Amniotic stem cell (primary cell): ENCODE data around the gene ALK.

Source experiments
- DNase-seq: peaks from one replicate; lab custom pipeline; 2025; lab: John Stamatoyannopoulos, UW

ALK gene

GRCh38 chr2:29527947-29528346 is 393.4 kb downstream of the ALK start:
- no peak for DNase-seq

- DNase-seq: no peak
Measured at GRCh38 chr2:29526587-29527586, 394.5 kb downstream of the ALK start.

GRCh38 chr2:29525921-29526320 is 395.5 kb downstream of the ALK start:
- DNase-seq: no peak

GRCh38 chr2:29524652-29525051 is 396.7 kb downstream of the ALK start:
- DNase-seq: no peak

GRCh38 chr2:29522951-29523669 is 398.3 kb downstream of the ALK start:
- peak; percentile 72 for DNase-seq

GRCh38 chr2:29520001-29520400 is 401.4 kb downstream of the ALK start:
- no peak for DNase-seq

- DNase-seq: peak; percentile 4
Measured at GRCh38 chr2:29519338-29519925, 402.0 kb downstream of the ALK start.

GRCh38 chr2:29518646-29519337 is 402.6 kb downstream of the ALK start:
- DNase-seq: no peak

- DNase-seq: peak; percentile 61
Measured at GRCh38 chr2:29518010-29518409, 403.4 kb downstream of the ALK start.

GRCh38 chr2:29517413-29517812 is 404.0 kb downstream of the ALK start:
- DNase-seq: no peak

GRCh38 chr2:29516767-29517166 is 404.6 kb downstream of the ALK start:
- no peak for DNase-seq

- no peak for DNase-seq
Measured at GRCh38 chr2:29509878-29510277, 411.5 kb downstream of the ALK start.

GRCh38 chr2:29509397-29509796 is 412.0 kb downstream of the ALK start:
- DNase-seq: no peak

- DNase-seq: no peak
Measured at GRCh38 chr2:29504746-29505145, 416.6 kb downstream of the ALK start.

GRCh38 chr2:29502460-29502911 is 418.9 kb downstream of the ALK start:
- DNase-seq: no peak

- no peak for DNase-seq
Measured at GRCh38 chr2:29497375-29497774, 424.0 kb downstream of the ALK start.

GRCh38 chr2:29496198-29496597 is 425.2 kb downstream of the ALK start:
- DNase-seq: no peak

GRCh38 chr2:29495536-29496060 is 425.8 kb downstream of the ALK start:
- DNase-seq: no peak

- no peak for DNase-seq
Measured at GRCh38 chr2:29495068-29495467, 426.3 kb downstream of the ALK start.

GRCh38 chr2:29492701-29493100 is 428.7 kb downstream of the ALK start:
- no peak for DNase-seq

GRCh38 chr2:29490045-29490444 is 431.3 kb downstream of the ALK start:
- no peak for DNase-seq

- DNase-seq: no peak
Measured at GRCh38 chr2:29489568-29489967, 431.8 kb downstream of the ALK start.
